Pulmonary artery endothelial cell (primary cell): ENCODE results near the gene VAMP3. TPM values are rescaled to one million over a fixed set of nuclear protein-coding genes. Genes with fewer than 3 reads are reported as not detected.

Experiments
- DNase-seq: peaks from one replicate; pipeline ENCODE4 v3.0.0-alpha.2; 2011; ENCODE audit warnings: low read depth, low spot score
- total RNA-seq: library from RNA; depleted of rRNA; stranded (reverse); fragments of >200 nt; gene quantifications from 2 replicates; pipeline ENCODE4 v1.2.3, GENCODE V29; 2014

Gene VAMP3
- 96.7 and 103 TPM in 2 replicates for total RNA-seq

- peak; percentile 32 for DNase-seq
Measured at GRCh38 chr1:7770997-7771822, at the start of gene VAMP3. Gene VAMP3, plus strand, starts transcription at chr1:7771296. Its CDS starts 88 bp downstream, at chr1:7771384.

- no peak for DNase-seq
Measured at GRCh38 chr1:7721940-7722669, 49.0 kb upstream of the VAMP3 start.

GRCh38 chr1:7722670-7723012 is 48.5 kb upstream of the VAMP3 start:
- no peak for DNase-seq

GRCh38 chr1:7726623-7727022 is 44.5 kb upstream of the VAMP3 start:
- DNase-seq: no peak

- DNase-seq: no peak
Measured at GRCh38 chr1:7727809-7728471, 43.2 kb upstream of the VAMP3 start.

- DNase-seq: no peak
Measured at GRCh38 chr1:7729761-7730160, 41.3 kb upstream of the VAMP3 start.

- DNase-seq: no peak
Measured at GRCh38 chr1:7732331-7732730, 38.8 kb upstream of the VAMP3 start.

GRCh38 chr1:7733276-7733675 is 37.8 kb upstream of the VAMP3 start:
- no peak for DNase-seq

GRCh38 chr1:7738044-7738443 is 33.1 kb upstream of the VAMP3 start:
- DNase-seq: no peak

GRCh38 chr1:7743346-7743745 is 27.8 kb upstream of the VAMP3 start:
- no peak for DNase-seq

GRCh38 chr1:7744882-7745281 is 26.2 kb upstream of the VAMP3 start:
- DNase-seq: no peak

- no peak for DNase-seq
Measured at GRCh38 chr1:7745783-7746182, 25.3 kb upstream of the VAMP3 start.

- DNase-seq: no peak
Measured at GRCh38 chr1:7747605-7748004, 23.5 kb upstream of the VAMP3 start.

- DNase-seq: no peak
Measured at GRCh38 chr1:7749126-7749525, 22.0 kb upstream of the VAMP3 start.

GRCh38 chr1:7751174-7751573 is 19.9 kb upstream of the VAMP3 start:
- no peak for DNase-seq

- peak; percentile 33 for DNase-seq
Measured at GRCh38 chr1:7752512-7753417, 18.3 kb upstream of the VAMP3 start.

GRCh38 chr1:7753641-7754040 is 17.5 kb upstream of the VAMP3 start:
- no peak for DNase-seq

- no peak for DNase-seq
Measured at GRCh38 chr1:7754234-7754633, 16.9 kb upstream of the VAMP3 start.

GRCh38 chr1:7755448-7755847 is 15.6 kb upstream of the VAMP3 start:
- no peak for DNase-seq

- no peak for DNase-seq
Measured at GRCh38 chr1:7760245-7760644, 10.9 kb upstream of the VAMP3 start.

- DNase-seq: no peak
Measured at GRCh38 chr1:7761103-7761502, 10.0 kb upstream of the VAMP3 start.
